ENCODE measurements around the gene WHRN. TPM values are rescaled to one million over a fixed set of nuclear protein-coding genes. Genes with fewer than 3 reads are reported as not detected.

WHRN gene
- total and polyA plus RNA-seq, 2 of the 13 experiments (the other 11 are each of a cell fraction or from before 2014, with no cell fraction given): 2.3 to 5.3 TPM

GRCh38 chr9:114460513-114461199 lies 44.6 kb downstream of the WHRN start (continued):
- no peak for TF ChIP-seq ZNF770 (CRISPR knock-in tag; IDR thresholded peaks at IDR 0.05)
- TF ChIP-seq EZH2 (conservative IDR thresholded peaks at IDR 0.05; ENCODE audit: low read depth, low read length): no peak
- TF ChIP-seq HMGA1 (CRISPR knock-in tag; conservative IDR thresholded peaks at IDR 0.05): no peak
- TF ChIP-seq ZNF652 (CRISPR knock-in tag; IDR thresholded peaks at IDR 0.05; ENCODE audit: borderline replicate concordance, low read depth): no peak
- TF ChIP-seq, protein P1, sequence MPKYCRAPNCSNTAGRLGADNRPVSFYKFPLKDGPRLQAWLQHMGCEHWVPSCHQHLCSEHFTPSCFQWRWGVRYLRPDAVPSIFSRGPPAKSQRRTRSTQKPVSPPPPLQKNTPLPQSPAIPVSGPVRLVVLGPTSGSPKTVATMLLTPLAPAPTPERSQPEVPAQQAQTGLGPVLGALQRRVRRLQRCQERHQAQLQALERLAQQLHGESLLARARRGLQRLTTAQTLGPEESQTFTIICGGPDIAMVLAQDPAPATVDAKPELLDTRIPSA (CRISPR knock-in tag; IDR thresholded peaks at IDR 0.05; ENCODE audit: borderline replicate concordance): no peak

GRCh38 chr9:114459464-114459863 lies 45.8 kb downstream of the WHRN start:
- ATAC-seq: no peak
- BruUV-seq (replicated peaks): no TSS peak
- Histone ChIP-seq H3K9ac (ENCODE audit: insufficient read depth, low read depth, low read length) (no peak overlapping the region), H3K27me3 (ENCODE audit: control insufficient read depth in 1 of 2, insufficient read depth in 2 of 2, low read length in 2 of 2) (no peaks in the 10 kb centered on the region), H3K4me3 (replicated peaks in 1 of 3; ENCODE audit: insufficient read depth in 1 of 3, low read depth in 2 of 3, low read length in 3 of 3) (no peak overlapping the region), H4K20me1 (ENCODE audit: insufficient read depth, low read length) (no peaks in the 10 kb centered on the region), H3K79me2 (ENCODE audit: insufficient read depth, low read length) (no peaks in the 10 kb centered on the region), H2AFZ (ENCODE audit: low read length) (no peak overlapping the region), H3K4me2 (ENCODE audit: low read depth, low read length) (no peak overlapping the region), H3K27ac (ENCODE audit: extremely low read length, insufficient read depth, low read length) (no peak overlapping the region), H3K36me3 (replicated peaks in 1 of 2; ENCODE audit: control insufficient read depth in 1 of 2, insufficient read depth in 2 of 2, low read length in 2 of 2) (no peaks in the 10 kb centered on the region), H3K9me3 (ENCODE audit: low read length) (no peaks in the 10 kb centered on the region), H3K4me1 (ENCODE audit: insufficient read depth, low read length) (peaks cover 11% of the 10 kb centered on the region)
- intact Hi-C loops (cut with micrococcal nuclease; ENCODE audit: unreplicated experiment) (no loop called here), in situ Hi-C loops (cut with HindIII; ENCODE audit: extremely low pct_ligation_motif_present, low pct_unique_long_range_greater_than_20kb) (no loop called here)
- TF ChIP-seq, protein P2, sequence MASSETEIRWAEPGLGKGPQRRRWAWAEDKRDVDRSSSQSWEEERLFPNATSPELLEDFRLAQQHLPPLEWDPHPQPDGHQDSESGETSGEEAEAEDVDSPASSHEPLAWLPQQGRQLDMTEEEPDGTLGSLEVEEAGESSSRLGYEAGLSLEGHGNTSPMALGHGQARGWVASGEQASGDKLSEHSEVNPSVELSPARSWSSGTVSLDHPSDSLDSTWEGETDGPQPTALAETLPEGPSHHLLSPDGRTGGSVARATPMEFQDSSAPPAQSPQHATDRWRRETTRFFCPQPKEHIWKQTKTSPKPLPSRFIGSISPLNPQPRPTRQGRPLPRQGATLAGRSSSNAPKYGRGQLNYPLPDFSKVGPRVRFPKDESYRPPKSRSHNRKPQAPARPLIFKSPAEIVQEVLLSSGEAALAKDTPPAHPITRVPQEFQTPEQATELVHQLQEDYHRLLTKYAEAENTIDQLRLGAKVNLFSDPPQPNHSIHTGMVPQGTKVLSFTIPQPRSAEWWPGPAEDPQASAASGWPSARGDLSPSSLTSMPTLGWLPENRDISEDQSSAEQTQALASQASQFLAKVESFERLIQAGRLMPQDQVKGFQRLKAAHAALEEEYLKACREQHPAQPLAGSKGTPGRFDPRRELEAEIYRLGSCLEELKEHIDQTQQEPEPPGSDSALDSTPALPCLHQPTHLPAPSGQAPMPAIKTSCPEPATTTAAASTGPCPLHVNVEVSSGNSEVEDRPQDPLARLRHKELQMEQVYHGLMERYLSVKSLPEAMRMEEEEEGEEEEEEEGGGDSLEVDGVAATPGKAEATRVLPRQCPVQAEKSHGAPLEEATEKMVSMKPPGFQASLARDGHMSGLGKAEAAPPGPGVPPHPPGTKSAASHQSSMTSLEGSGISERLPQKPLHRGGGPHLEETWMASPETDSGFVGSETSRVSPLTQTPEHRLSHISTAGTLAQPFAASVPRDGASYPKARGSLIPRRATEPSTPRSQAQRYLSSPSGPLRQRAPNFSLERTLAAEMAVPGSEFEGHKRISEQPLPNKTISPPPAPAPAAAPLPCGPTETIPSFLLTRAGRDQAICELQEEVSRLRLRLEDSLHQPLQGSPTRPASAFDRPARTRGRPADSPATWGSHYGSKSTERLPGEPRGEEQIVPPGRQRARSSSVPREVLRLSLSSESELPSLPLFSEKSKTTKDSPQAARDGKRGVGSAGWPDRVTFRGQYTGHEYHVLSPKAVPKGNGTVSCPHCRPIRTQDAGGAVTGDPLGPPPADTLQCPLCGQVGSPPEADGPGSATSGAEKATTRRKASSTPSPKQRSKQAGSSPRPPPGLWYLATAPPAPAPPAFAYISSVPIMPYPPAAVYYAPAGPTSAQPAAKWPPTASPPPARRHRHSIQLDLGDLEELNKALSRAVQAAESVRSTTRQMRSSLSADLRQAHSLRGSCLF (CRISPR knock-in tag; IDR thresholded peaks at IDR 0.05; ENCODE audit: borderline replicate concordance): no peak
- TF ChIP-seq ZNF598 (CRISPR knock-in tag; IDR thresholded peaks at IDR 0.05; ENCODE audit: borderline replicate concordance) (no peak), CEBPB (IDR thresholded peaks at IDR 0.05; ENCODE audit: borderline replicate concordance, low read depth, low read length) (no peak), HDAC1 (CRISPR knock-in tag; IDR thresholded peaks at IDR 0.05) (no peak), KLF6 (CRISPR knock-in tag; IDR thresholded peaks at IDR 0.05) (no peak), ATF7 (IDR thresholded peaks at IDR 0.05) (no peak), ATF7 (CRISPR knock-in tag; IDR thresholded peaks at IDR 0.05) (no peak), ATAD3A (CRISPR knock-in tag; IDR thresholded peaks at IDR 0.05) (no peak)
- TF ChIP-seq, protein P3, sequence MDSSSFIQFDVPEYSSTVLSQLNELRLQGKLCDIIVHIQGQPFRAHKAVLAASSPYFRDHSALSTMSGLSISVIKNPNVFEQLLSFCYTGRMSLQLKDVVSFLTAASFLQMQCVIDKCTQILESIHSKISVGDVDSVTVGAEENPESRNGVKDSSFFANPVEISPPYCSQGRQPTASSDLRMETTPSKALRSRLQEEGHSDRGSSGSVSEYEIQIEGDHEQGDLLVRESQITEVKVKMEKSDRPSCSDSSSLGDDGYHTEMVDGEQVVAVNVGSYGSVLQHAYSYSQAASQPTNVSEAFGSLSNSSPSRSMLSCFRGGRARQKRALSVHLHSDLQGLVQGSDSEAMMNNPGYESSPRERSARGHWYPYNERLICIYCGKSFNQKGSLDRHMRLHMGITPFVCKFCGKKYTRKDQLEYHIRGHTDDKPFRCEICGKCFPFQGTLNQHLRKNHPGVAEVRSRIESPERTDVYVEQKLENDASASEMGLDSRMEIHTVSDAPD (CRISPR knock-in tag; IDR thresholded peaks at IDR 0.05): no peak
- DNase-seq (ENCODE audit: low spot score): no peak
- no peak for FAIRE-seq
- ChIA-PET CTCF (ENCODE audit: low intra/inter-chr PET ratio, low total read pairs) (no interaction called here), POLR2A (no interaction called here)
- WGBS (ENCODE audit: low lambda C conversion rate): 64% methylated on average over 4 of the region's 5 CpGs

Measured in HepG2 (cell line).